ENCODE results near the gene CALML6. TPM values are rescaled to one million over a fixed set of nuclear protein-coding genes. Genes with fewer than 3 reads are reported as not detected.

CALML6 gene
- polyA plus RNA-seq, 3 donors: 0.24 TPM; not detected in 2

DNA sequence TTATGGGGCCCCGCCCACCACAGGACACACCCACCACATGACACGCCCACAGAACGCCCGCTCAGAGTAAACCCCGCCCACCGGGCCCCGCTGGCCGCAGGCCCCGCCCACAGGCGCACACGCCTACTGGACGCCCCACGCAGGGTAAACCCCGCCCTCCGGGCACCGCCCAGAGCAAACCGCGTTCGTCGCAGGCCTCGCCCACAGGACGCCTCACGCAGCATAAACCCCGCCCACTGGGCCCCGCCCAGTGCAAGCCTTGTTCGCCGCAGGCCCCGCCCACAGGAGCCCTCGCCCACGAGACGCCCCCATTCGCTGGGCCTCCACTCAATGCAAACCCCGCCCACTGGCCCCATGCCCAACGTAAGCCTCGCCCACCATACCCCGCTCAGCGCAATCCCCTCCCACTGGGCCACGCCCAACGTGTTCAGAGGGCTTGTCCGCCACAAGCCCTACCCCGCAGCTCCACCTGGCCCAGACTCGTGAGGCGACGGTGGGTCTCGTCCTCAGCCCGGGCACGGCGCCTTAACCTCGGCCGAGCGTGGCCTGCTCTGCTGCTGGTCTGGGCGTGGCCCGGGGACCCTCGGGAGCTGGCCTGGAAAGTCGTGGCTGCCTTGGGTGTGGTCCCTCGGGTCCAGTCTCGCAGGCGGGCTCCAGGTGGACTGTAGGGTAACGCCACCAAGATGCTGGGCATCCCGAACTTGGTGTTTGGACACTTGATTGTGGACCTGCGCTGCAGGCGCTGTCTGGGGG lies 4.4 kb downstream of the CALML6 start:
- H3K4me3 Mint-ChIP-seq: peak overlapping the region; percentile 78 to 89
- Histone ChIP-seq H3K27ac (ENCODE audit: low read depth in 1 of 2, low read length in 2 of 2) (peak overlapping the region in 1 of 2 donors; percentile 5), H3K36me3 (replicated peaks in 1 of 2; ENCODE audit: control insufficient read depth in 1 of 2, insufficient read depth in 2 of 2, low read length in 2 of 2) (no peaks in the 10 kb centered on the region), H3K9me3 (replicated peaks in 1 of 2; ENCODE audit: control insufficient read depth in 1 of 2, insufficient read depth in 1 of 2, low read length in 2 of 2) (no peaks in the 10 kb centered on the region), H3K9ac (ENCODE audit: insufficient read depth, low read length, poor library complexity, severe bottlenecking) (peak overlapping the region; percentile 51), H3K4me1 (ENCODE audit: control insufficient read depth in 1 of 2, insufficient read depth in 2 of 2, low read length in 2 of 2) (peaks cover 13 to 19% of the 10 kb centered on the region in 2 donors), H3K27me3 (ENCODE audit: control insufficient read depth in 2 of 2, insufficient read depth in 2 of 2, low read length in 2 of 2) (peaks cover 0 to 14% of the 10 kb centered on the region in 2 donors), H4K20me1 (ENCODE audit: insufficient read depth, low read length) (no peaks in the 10 kb centered on the region), H2AFZ (ENCODE audit: insufficient read depth, low read depth, low read length, poor library complexity, severe bottlenecking) (peak overlapping the region; percentile 79), H3K4me3 (replicated peaks in 1 of 3; ENCODE audit: low read depth in 2 of 3, low read length in 3 of 3) (peak overlapping the region; percentile 41 to 79 (median 56)), H3K79me2 (ENCODE audit: insufficient read depth, low read length) (no peaks in the 10 kb centered on the region), H3K4me2 (replicated peaks; ENCODE audit: extremely low read depth, low read length, poor library complexity, severe bottlenecking) (peak overlapping the region; percentile 84)
- peaks cover 2 to 18% (median 12%) of the 10 kb centered on the region in 3 donors for H3K27me3 Mint-ChIP-seq (ENCODE audit: low read depth in 3 of 3)
- H3K9me3 Mint-ChIP-seq: peaks cover 0 to 5% (median 0%) of the 10 kb centered on the region in 7 donors
- 10% methylated on average over 58 of the region's 62 CpGs for WGBS (ENCODE audit: insufficient coverage)
- peaks cover 7% of the 10 kb centered on the region for H3K4me1 Mint-ChIP-seq
- peak; percentile 99 for DNase-seq
- H3K27ac Mint-ChIP-seq: peak overlapping the region in 5 of 7 donors; percentile 62 to 90 (median 75)
- H3K36me3 Mint-ChIP-seq: no peaks in the 10 kb centered on the region
- intact Hi-C loops (cut with micrococcal nuclease): loop anchor here (1.0 to 10.0 kb wide), 5 partner anchors 10 to 493 kb away; partner anchors contain the start of gene PEX10 (in 1 of the 2)
- TF ChIP-seq, protein P1, sequence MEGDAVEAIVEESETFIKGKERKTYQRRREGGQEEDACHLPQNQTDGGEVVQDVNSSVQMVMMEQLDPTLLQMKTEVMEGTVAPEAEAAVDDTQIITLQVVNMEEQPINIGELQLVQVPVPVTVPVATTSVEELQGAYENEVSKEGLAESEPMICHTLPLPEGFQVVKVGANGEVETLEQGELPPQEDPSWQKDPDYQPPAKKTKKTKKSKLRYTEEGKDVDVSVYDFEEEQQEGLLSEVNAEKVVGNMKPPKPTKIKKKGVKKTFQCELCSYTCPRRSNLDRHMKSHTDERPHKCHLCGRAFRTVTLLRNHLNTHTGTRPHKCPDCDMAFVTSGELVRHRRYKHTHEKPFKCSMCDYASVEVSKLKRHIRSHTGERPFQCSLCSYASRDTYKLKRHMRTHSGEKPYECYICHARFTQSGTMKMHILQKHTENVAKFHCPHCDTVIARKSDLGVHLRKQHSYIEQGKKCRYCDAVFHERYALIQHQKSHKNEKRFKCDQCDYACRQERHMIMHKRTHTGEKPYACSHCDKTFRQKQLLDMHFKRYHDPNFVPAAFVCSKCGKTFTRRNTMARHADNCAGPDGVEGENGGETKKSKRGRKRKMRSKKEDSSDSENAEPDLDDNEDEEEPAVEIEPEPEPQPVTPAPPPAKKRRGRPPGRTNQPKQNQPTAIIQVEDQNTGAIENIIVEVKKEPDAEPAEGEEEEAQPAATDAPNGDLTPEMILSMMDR (IDR thresholded peaks at IDR 0.05): no peak

DNA sequence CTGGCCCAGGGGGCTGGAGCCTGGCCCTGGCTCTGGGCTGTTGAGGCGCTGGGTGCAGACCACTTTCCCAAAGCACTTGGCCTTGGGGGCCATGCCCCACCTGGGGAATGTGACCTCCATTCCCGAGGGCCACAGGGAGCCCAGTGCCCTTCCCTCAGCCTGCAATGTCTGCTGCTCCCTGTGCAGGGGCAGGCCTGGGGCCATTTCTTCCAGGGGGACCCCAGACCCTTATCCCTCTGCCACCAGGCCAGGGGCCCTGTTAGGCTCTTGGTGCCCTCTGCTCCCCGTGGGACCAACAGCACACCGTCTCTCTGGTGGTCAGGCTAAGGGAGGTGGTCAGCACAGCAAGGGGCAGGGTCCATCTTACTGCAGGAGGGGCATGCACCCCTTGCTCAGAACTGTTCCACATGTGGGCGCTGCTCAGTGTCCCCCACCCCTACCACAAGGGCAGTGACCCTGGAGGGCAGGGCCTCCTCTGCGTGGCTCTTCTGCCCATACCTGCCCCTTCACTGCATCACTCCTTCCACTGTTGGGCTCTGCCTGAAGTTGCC lies 5.1 kb downstream of the CALML6 start:
- H3K27me3 Mint-ChIP-seq (ENCODE audit: low read depth in 3 of 3): peaks cover 2 to 18% (median 8%) of the 10 kb centered on the region in 3 donors
- DNase-seq: no peak
- intact Hi-C loops (cut with micrococcal nuclease): loop anchor here in 1 of 2 donors (5.0 kb wide), 1 partner anchor 492 kb away; the partner anchor contains the start of gene PEX10
- peak overlapping the region in 1 of 7 donors; percentile 68 for H3K27ac Mint-ChIP-seq
- Histone ChIP-seq H3K27me3 (ENCODE audit: control insufficient read depth in 2 of 2, insufficient read depth in 2 of 2, low read length in 2 of 2) (peaks cover 0 to 14% of the 10 kb centered on the region in 2 donors), H4K20me1 (ENCODE audit: insufficient read depth, low read length) (no peaks in the 10 kb centered on the region), H3K4me3 (replicated peaks in 1 of 3; ENCODE audit: low read depth in 2 of 3, low read length in 3 of 3) (peak overlapping the region in 2 of 3 experiments; percentile 56 to 79), H3K27ac (ENCODE audit: low read depth in 1 of 2, low read length in 2 of 2) (no peak overlapping the region), H3K4me2 (replicated peaks; ENCODE audit: extremely low read depth, low read length, poor library complexity, severe bottlenecking) (peak overlapping the region; percentile 84), H3K9ac (ENCODE audit: insufficient read depth, low read length, poor library complexity, severe bottlenecking) (no peak overlapping the region), H3K79me2 (ENCODE audit: insufficient read depth, low read length) (no peaks in the 10 kb centered on the region), H3K36me3 (replicated peaks in 1 of 2; ENCODE audit: control insufficient read depth in 1 of 2, insufficient read depth in 2 of 2, low read length in 2 of 2) (no peaks in the 10 kb centered on the region), H2AFZ (ENCODE audit: insufficient read depth, low read depth, low read length, poor library complexity, severe bottlenecking) (peak overlapping the region; percentile 79), H3K4me1 (ENCODE audit: control insufficient read depth in 1 of 2, insufficient read depth in 2 of 2, low read length in 2 of 2) (peaks cover 13 to 19% of the 10 kb centered on the region in 2 donors), H3K9me3 (replicated peaks in 1 of 2; ENCODE audit: control insufficient read depth in 1 of 2, insufficient read depth in 1 of 2, low read length in 2 of 2) (no peaks in the 10 kb centered on the region)
- peak overlapping the region; percentile 78 to 89 for H3K4me3 Mint-ChIP-seq
- H3K4me1 Mint-ChIP-seq: peaks cover 7% of the 10 kb centered on the region
- H3K9me3 Mint-ChIP-seq: peaks cover 0 to 5% (median 0%) of the 10 kb centered on the region in 7 donors
- 90% methylated on average over 6 of the region's 6 CpGs for WGBS (ENCODE audit: insufficient coverage)
- TF ChIP-seq, protein P1 (IDR thresholded peaks at IDR 0.05): no peak
- no peaks in the 10 kb centered on the region for H3K36me3 Mint-ChIP-seq

All from CD14-positive monocyte (primary cell).